ENCODE data around the gene RAD51B. TPM values are rescaled to one million over a fixed set of nuclear protein-coding genes. Genes with fewer than 3 reads are reported as not detected.
A peak's percentile ranks its signal among the peaks of the same experiment; 100 is the strongest.

The RAD51B gene
- total and polyA plus RNA-seq, 8 donors, result 10.8 to 18.3 (median 14.1) TPM

- intact Hi-C loops (cut with DNase I), result no loop called here
- Histone ChIP-seq H3K36me3 (no peaks in the 10 kb centered on the region), H3K9me3 (no peaks in the 10 kb centered on the region), H3K27ac (no peak overlapping the region), H3K27me3 (no peaks in the 10 kb centered on the region), H3K4me1 (peaks cover 6 to 7% of the 10 kb centered on the region in 2 donors), H3K4me3 (no peak overlapping the region)
- DNase-seq, result no peak
- TF ChIP-seq CTCF (IDR thresholded peaks at IDR 0.05), result no peak
- no peak for ATAC-seq
These were observed 677.4 kb downstream of the RAD51B start for GRCh38 chr14:68497011-68497410.

GRCh38 chr14:68499451-68499850 is 679.9 kb downstream of the RAD51B start:
- no peak overlapping the region for H3K4me3 ChIP-seq
- H3K27ac ChIP-seq, result no peak overlapping the region
- no peaks in the 10 kb centered on the region for H3K36me3 ChIP-seq
- no peaks in the 10 kb centered on the region for H3K27me3 ChIP-seq
- DNase-seq, result no peak
- no peak for ATAC-seq
- intact Hi-C loops (cut with DNase I), result no loop called here
- H3K4me1 ChIP-seq, result peaks cover 6 to 7% of the 10 kb centered on the region in 2 donors
- no peak for TF ChIP-seq CTCF (IDR thresholded peaks at IDR 0.05)
- H3K9me3 ChIP-seq, result no peaks in the 10 kb centered on the region

DNA sequence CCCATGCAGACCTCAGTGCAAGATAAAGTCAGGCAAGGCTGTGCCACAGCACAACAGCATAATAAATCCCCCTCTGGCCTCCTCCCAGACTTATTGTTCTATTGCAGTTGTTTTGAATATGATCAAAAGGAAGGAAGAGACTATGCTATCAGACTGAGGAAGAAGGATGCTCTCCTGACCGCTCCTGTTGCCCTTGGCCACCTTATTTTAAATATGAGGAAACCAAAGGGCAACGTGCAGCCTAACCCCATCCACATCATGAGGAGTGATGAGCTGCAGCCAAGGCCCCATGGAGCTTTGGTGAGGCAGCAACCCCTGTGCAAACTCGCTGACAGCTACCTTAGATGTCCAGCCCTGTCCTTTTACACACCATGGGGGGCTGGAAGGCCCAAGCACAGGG is 681.6 kb downstream of the RAD51B start:
- intact Hi-C loops (cut with DNase I), result no loop called here
- no peaks in the 10 kb centered on the region for H3K27me3 ChIP-seq
- no peaks in the 10 kb centered on the region for H3K36me3 ChIP-seq
- H3K4me1 ChIP-seq, result peaks cover 8 to 12% of the 10 kb centered on the region in 2 donors
- TF ChIP-seq CTCF (IDR thresholded peaks at IDR 0.05), result no peak
- H3K27ac ChIP-seq, result peak overlapping the region in 1 of 2 donors; percentile 20
- DNase-seq (no peak), ATAC-seq (peak; percentile 12)
- no peaks in the 10 kb centered on the region for H3K9me3 ChIP-seq
- H3K4me3 ChIP-seq, result no peak overlapping the region

- H3K27ac ChIP-seq, result peak overlapping the region in 1 of 2 donors; percentile 20
- TF ChIP-seq CTCF (IDR thresholded peaks at IDR 0.05), result no peak
- DNase-seq (no peak), ATAC-seq (peak; percentile 6)
- H3K27me3 ChIP-seq, result no peaks in the 10 kb centered on the region
- H3K36me3 ChIP-seq, result no peaks in the 10 kb centered on the region
- intact Hi-C loops (cut with DNase I), result no loop called here
- H3K4me3 ChIP-seq, result no peak overlapping the region
- H3K4me1 ChIP-seq, result peaks cover 12 to 16% of the 10 kb centered on the region in 2 donors
- no peaks in the 10 kb centered on the region for H3K9me3 ChIP-seq
These were observed 682.1 kb downstream of the RAD51B start for GRCh38 chr14:68501614-68502052.

GRCh38 chr14:68502230-68502629 is 682.7 kb downstream of the RAD51B start:
- intact Hi-C loops (cut with DNase I), result no loop called here
- ATAC-seq (no peak), DNase-seq (no peak)
- Histone ChIP-seq H3K4me1 (peaks cover 13 to 16% of the 10 kb centered on the region in 2 donors), H3K36me3 (no peaks in the 10 kb centered on the region), H3K27me3 (no peaks in the 10 kb centered on the region), H3K9me3 (no peaks in the 10 kb centered on the region), H3K4me3 (no peak overlapping the region), H3K27ac (no peak overlapping the region)
- no peak for TF ChIP-seq CTCF (IDR thresholded peaks at IDR 0.05)

All from left lung (tissue), 10 donors.